GM11168 (cell line): ENCODE measurements around the gene CEP112.

Experiments
- in situ Hi-C: fragments of 300-500 bp; cut with MboI; formaldehyde crosslinking; loops from one replicate; pipeline ENCODE4 v1.12.0; 2022; ENCODE audit warnings: low sequenced_read_pairs; ENCODE audit not compliant: unreplicated experiment

The CEP112 gene

GRCh38 chr17:66002812-66003211, 189.1 kb downstream of the CEP112 start:
- in situ Hi-C loops, result no loop called here

GRCh38 chr17:66002063-66002585, 189.8 kb downstream of the CEP112 start:
- in situ Hi-C loops, result no loop called here

- in situ Hi-C loops, result no loop called here
Observed at GRCh38 chr17:66000216-66000615, 191.7 kb downstream of the CEP112 start.

- in situ Hi-C loops, result loop anchor here (25.0 kb wide), 1 partner anchor 711 kb away; no protein-coding TSS in a partner anchor
Observed at GRCh38 chr17:65998675-65999074, 193.3 kb downstream of the CEP112 start.

GRCh38 chr17:65994679-65995078, 197.3 kb downstream of the CEP112 start:
- in situ Hi-C loops, result loop anchor here (25.0 kb wide), 1 partner anchor 707 kb away; no protein-coding TSS in a partner anchor

GRCh38 chr17:65994114-65994513, 197.8 kb downstream of the CEP112 start:
- in situ Hi-C loops, result loop anchor here (25.0 kb wide), 1 partner anchor 707 kb away; no protein-coding TSS in a partner anchor

GRCh38 chr17:65990593-65990992, 201.3 kb downstream of the CEP112 start:
- in situ Hi-C loops, result loop anchor here (25.0 kb wide), 1 partner anchor 703 kb away; no protein-coding TSS in a partner anchor

GRCh38 chr17:65988451-65988850, 203.5 kb downstream of the CEP112 start:
- in situ Hi-C loops, result loop anchor here (25.0 kb wide), 1 partner anchor 701 kb away; no protein-coding TSS in a partner anchor

- in situ Hi-C loops, result loop anchor here (25.0 kb wide), 1 partner anchor 701 kb away; no protein-coding TSS in a partner anchor
Observed at GRCh38 chr17:65987988-65988387, 203.9 kb downstream of the CEP112 start.

GRCh38 chr17:65985571-65985970, 206.4 kb downstream of the CEP112 start:
- in situ Hi-C loops, result loop anchor here (25.0 kb wide), 1 partner anchor 698 kb away; no protein-coding TSS in a partner anchor

- in situ Hi-C loops, result loop anchor here (25.0 kb wide), 1 partner anchor 697 kb away; no protein-coding TSS in a partner anchor
Observed at GRCh38 chr17:65984299-65984698, 207.6 kb downstream of the CEP112 start.

- in situ Hi-C loops, result loop anchor here (25.0 kb wide), 1 partner anchor 692 kb away; no protein-coding TSS in a partner anchor
Observed at GRCh38 chr17:65978871-65979270, 213.1 kb downstream of the CEP112 start.

- in situ Hi-C loops, result loop anchor here (25.0 kb wide), 1 partner anchor 690 kb away; no protein-coding TSS in a partner anchor
Observed at GRCh38 chr17:65977041-65977440, 214.9 kb downstream of the CEP112 start.

GRCh38 chr17:65975878-65976277, 216.1 kb downstream of the CEP112 start:
- in situ Hi-C loops, result loop anchor here (25.0 kb wide), 1 partner anchor 689 kb away; no protein-coding TSS in a partner anchor

- in situ Hi-C loops, result no loop called here
Observed at GRCh38 chr17:65973237-65973636, 218.7 kb downstream of the CEP112 start.

GRCh38 chr17:65967372-65967771, 224.6 kb downstream of the CEP112 start:
- in situ Hi-C loops, result no loop called here

GRCh38 chr17:65966072-65966695, 225.7 kb downstream of the CEP112 start:
- in situ Hi-C loops, result no loop called here

- in situ Hi-C loops, result no loop called here
Observed at GRCh38 chr17:65963179-65963578, 228.8 kb downstream of the CEP112 start.

- in situ Hi-C loops, result no loop called here
Observed at GRCh38 chr17:65959630-65960029, 232.3 kb downstream of the CEP112 start.

GRCh38 chr17:65956814-65957213, 235.1 kb downstream of the CEP112 start:
- in situ Hi-C loops, result no loop called here

GRCh38 chr17:65954148-65954449, 237.8 kb downstream of the CEP112 start:
- in situ Hi-C loops, result no loop called here
